Measurements from ENCODE around the gene RPS15. TPM values are rescaled to one million over a fixed set of nuclear protein-coding genes. Genes with fewer than 3 reads are reported as not detected.

RPS15 gene
- total RNA-seq, 2 donors from 2014 or later: 1,055 to 1,445 TPM

GRCh38 chr19:1396019-1396767 lies 42.0 kb upstream of the RPS15 start:
- TF ChIP-seq CTCF (IDR thresholded peaks at IDR 0.05): no peak
- Histone ChIP-seq H3K36me3 (no peaks in the 10 kb centered on the region), H3K9ac (ENCODE audit: low read depth in 2 of 2, low read length in 2 of 2) (no peak overlapping the region), H3K27me3 (peaks cover 5% of the 10 kb centered on the region), H3K27ac (no peak overlapping the region), H3K4me1 (peaks cover 8% of the 10 kb centered on the region), H3K9me3 (no peaks in the 10 kb centered on the region), H3K4me3 (no peak overlapping the region)
- DNase-seq: no peak
- intact Hi-C loops (cut with DNase I): no loop called here

GRCh38 chr19:1396768-1397679 lies 41.2 kb upstream of the RPS15 start:
- peaks cover 8% of the 10 kb centered on the region for H3K4me1 ChIP-seq
- TF ChIP-seq CTCF (IDR thresholded peaks at IDR 0.05): no peak
- no peak overlapping the region for H3K9ac ChIP-seq (ENCODE audit: low read depth in 2 of 2, low read length in 2 of 2)
- intact Hi-C loops (cut with DNase I): no loop called here
- no peak overlapping the region for H3K27ac ChIP-seq
- peaks cover 10% of the 10 kb centered on the region for H3K27me3 ChIP-seq
- no peaks in the 10 kb centered on the region for H3K9me3 ChIP-seq
- DNase-seq: no peak
- H3K4me3 ChIP-seq: no peak overlapping the region
- H3K36me3 ChIP-seq: no peaks in the 10 kb centered on the region

GRCh38 chr19:1397838-1398237 lies 40.4 kb upstream of the RPS15 start:
- intact Hi-C loops (cut with DNase I): no loop called here
- Histone ChIP-seq H3K9me3 (no peaks in the 10 kb centered on the region), H3K4me3 (no peak overlapping the region), H3K4me1 (peaks cover 8% of the 10 kb centered on the region), H3K36me3 (no peaks in the 10 kb centered on the region), H3K9ac (ENCODE audit: low read depth in 2 of 2, low read length in 2 of 2) (no peak overlapping the region), H3K27ac (no peak overlapping the region), H3K27me3 (peaks cover 10% of the 10 kb centered on the region)
- DNase-seq: no peak
- TF ChIP-seq CTCF (IDR thresholded peaks at IDR 0.05): no peak

- intact Hi-C loops (cut with DNase I): no loop called here
- no peak for DNase-seq
- TF ChIP-seq CTCF (IDR thresholded peaks at IDR 0.05): no peak
- H3K4me3 ChIP-seq: no peak overlapping the region
- H3K4me1 ChIP-seq: peaks cover 8% of the 10 kb centered on the region
- no peaks in the 10 kb centered on the region for H3K36me3 ChIP-seq
- H3K9ac ChIP-seq (ENCODE audit: low read depth in 2 of 2, low read length in 2 of 2): no peak overlapping the region
- no peak overlapping the region for H3K27ac ChIP-seq
- peaks cover 10% of the 10 kb centered on the region for H3K27me3 ChIP-seq
- no peaks in the 10 kb centered on the region for H3K9me3 ChIP-seq
These were observed 39.1 kb upstream of the RPS15 start for GRCh38 chr19:1399079-1399478.

- Histone ChIP-seq H3K9ac (ENCODE audit: low read depth in 2 of 2, low read length in 2 of 2) (no peak overlapping the region), H3K27ac (no peak overlapping the region), H3K9me3 (no peaks in the 10 kb centered on the region), H3K4me1 (peaks cover 8% of the 10 kb centered on the region), H3K36me3 (no peaks in the 10 kb centered on the region), H3K27me3 (peaks cover 10% of the 10 kb centered on the region), H3K4me3 (no peak overlapping the region)
- DNase-seq: no peak
- TF ChIP-seq CTCF (IDR thresholded peaks at IDR 0.05): no peak
- intact Hi-C loops (cut with DNase I): no loop called here
These were observed 38.5 kb upstream of the RPS15 start for GRCh38 chr19:1399745-1400144.
